Activated B cell treated with CpG ODN at 0.5 μM for 24 hours (primary cell): ENCODE data around the gene DBF4B. TPM values are rescaled to one million over a fixed set of nuclear protein-coding genes. Genes with fewer than 3 reads are reported as not detected.

Source experiments
- ATAC-seq: fragments of 200-7000 bp; cut with Tn5 transposase; one replicate; pipeline ENCODE4 v1.10.0; 2021; ENCODE audit warnings: low read depth, mild to moderate bottlenecking, moderate library complexity
- CTCF ChIA-PET: fragments of 350-600 bp; sonication (Branson Sonifier 250); formaldehyde crosslinking; loops from one replicate; lab custom pipeline; 2021; ENCODE audit warnings: antibody characterized with exemption; lab: Charles Lee
- POLR2A ChIA-PET: fragments of 350-600 bp; sonication (Branson Sonifier 250); formaldehyde crosslinking; loops from one replicate; lab custom pipeline; 2021; ENCODE audit warnings: antibody characterized with exemption; lab: Charles Lee
- DNase-seq: peaks from one replicate; pipeline ENCODE4 v3.0.0; 2022
- H3K27ac Mint-ChIP-seq: one replicate; pipeline ENCODE4 v1.8.0; 2020; ENCODE audit warnings: mixed read lengths
- H3K27me3 Mint-ChIP-seq: one replicate; pipeline ENCODE4 v1.8.0; 2021; ENCODE audit warnings: mixed read lengths
- H3K36me3 Mint-ChIP-seq: one replicate; pipeline ENCODE4 v1.8.0; 2021; ENCODE audit warnings: low read depth, mixed read lengths
- H3K4me1 Mint-ChIP-seq: one replicate; pipeline ENCODE4 v1.8.0; 2021; ENCODE audit warnings: mixed read lengths
- H3K4me3 Mint-ChIP-seq: one replicate; pipeline ENCODE4 v1.8.0; 2020; ENCODE audit warnings: mild to moderate bottlenecking, mixed read lengths
- H3K9me3 Mint-ChIP-seq: one replicate; pipeline ENCODE4 v1.8.0; 2020; ENCODE audit warnings: mixed read lengths
- intact Hi-C: fragments of 100-400 bp; cut with micrococcal nuclease; formaldehyde crosslinking; loops from one replicate; pipeline ENCODE4 v1.15.1; 2024
- total RNA-seq: library from RNA; stranded (reverse); gene quantifications from 2 replicates; pipeline ENCODE4 v1.2.3, GENCODE V29; 2022
- TF ChIP-seq, protein P1 (sequence below): fragments of 200-600 bp; IDR thresholded peaks from one replicate; pipeline ENCODE4 v1.8.0; 2022; ENCODE audit warnings: antibody characterized with exemption, mild to moderate bottlenecking

DBF4B gene
- total RNA-seq, 1 donor from 2014 or later: 13.8 TPM

DNA sequence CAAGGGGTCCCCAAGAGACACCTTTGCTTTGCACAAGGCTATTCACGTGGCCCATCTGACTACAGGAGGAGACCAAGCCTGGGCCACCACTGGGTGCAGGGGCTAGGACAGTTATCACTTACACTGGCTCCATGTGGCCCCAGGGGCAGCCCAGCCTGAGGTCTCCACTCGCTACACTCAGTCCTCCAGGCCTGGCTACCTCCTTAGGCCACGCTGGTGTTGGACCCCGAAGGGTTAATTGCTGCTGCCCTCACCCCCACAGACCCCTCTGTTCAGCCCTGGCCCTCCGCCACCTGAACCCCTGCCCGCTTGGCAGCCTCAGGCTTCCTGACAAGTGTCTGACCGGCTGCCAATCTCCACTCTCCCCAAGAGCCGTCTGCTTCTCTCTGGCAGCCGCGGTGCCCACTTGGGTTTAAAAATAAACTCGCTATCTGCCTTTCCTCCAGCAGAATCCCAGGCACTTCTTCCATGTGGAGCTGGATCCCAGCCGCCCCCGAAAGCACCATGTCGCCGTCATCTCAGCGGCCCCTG lies 78.2 kb downstream of the DBF4B start:
- ChIA-PET CTCF (no interaction called here), POLR2A (no interaction called here)
- ATAC-seq (no peak), DNase-seq (no peak)
- Mint-ChIP-seq H3K36me3 (no peaks in the 10 kb centered on the region), H3K27me3 (peaks cover 4% of the 10 kb centered on the region), H3K4me3 (no peak overlapping the region), H3K9me3 (no peaks in the 10 kb centered on the region), H3K27ac (no peak overlapping the region), H3K4me1 (no peaks in the 10 kb centered on the region)
- intact Hi-C loops: no loop called here
- TF ChIP-seq, protein P1, sequence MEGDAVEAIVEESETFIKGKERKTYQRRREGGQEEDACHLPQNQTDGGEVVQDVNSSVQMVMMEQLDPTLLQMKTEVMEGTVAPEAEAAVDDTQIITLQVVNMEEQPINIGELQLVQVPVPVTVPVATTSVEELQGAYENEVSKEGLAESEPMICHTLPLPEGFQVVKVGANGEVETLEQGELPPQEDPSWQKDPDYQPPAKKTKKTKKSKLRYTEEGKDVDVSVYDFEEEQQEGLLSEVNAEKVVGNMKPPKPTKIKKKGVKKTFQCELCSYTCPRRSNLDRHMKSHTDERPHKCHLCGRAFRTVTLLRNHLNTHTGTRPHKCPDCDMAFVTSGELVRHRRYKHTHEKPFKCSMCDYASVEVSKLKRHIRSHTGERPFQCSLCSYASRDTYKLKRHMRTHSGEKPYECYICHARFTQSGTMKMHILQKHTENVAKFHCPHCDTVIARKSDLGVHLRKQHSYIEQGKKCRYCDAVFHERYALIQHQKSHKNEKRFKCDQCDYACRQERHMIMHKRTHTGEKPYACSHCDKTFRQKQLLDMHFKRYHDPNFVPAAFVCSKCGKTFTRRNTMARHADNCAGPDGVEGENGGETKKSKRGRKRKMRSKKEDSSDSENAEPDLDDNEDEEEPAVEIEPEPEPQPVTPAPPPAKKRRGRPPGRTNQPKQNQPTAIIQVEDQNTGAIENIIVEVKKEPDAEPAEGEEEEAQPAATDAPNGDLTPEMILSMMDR: no peak

DNA sequence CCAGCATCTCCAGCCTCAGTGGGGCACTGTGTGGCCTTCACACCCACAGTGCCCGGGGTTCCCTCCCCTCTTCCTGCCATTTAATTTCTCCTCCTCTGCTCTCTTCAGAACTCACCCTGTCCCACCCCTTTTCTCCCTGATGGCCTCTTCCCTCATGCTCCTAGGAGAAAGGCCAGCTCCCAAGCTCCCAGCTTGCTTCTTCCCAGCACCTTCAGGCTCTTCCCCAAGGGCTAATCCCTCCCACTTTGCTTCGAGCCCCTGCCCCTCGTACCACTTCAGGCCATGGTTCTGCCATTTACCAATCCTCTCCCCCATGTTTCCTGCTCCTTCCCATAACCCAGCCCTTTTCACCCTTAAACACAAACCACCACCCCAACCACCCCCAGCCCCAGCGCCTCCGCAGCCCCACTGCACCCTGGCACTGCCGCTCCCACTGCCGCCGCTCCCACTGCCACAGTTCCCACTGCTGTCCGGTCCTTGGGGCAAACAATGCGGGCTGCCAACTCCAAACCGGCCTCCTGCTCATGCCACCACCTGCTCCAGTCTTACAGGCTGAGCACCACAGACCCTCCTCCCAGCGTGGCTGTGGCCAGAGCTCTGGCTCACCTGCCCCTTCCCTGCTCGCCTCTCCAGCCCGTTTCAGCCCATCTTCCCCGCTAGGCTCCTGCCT lies 78.9 kb downstream of the DBF4B start:
- no peak overlapping the region for H3K4me3 Mint-ChIP-seq
- no peaks in the 10 kb centered on the region for H3K27me3 Mint-ChIP-seq
- no peak overlapping the region for H3K27ac Mint-ChIP-seq
- intact Hi-C loops: no loop called here
- CTCF ChIA-PET: no interaction called here
- H3K36me3 Mint-ChIP-seq: no peaks in the 10 kb centered on the region
- POLR2A ChIA-PET: no interaction called here
- no peaks in the 10 kb centered on the region for H3K9me3 Mint-ChIP-seq
- ATAC-seq: no peak
- no peaks in the 10 kb centered on the region for H3K4me1 Mint-ChIP-seq
- TF ChIP-seq, protein P1: no peak
- no peak for DNase-seq

DNA sequence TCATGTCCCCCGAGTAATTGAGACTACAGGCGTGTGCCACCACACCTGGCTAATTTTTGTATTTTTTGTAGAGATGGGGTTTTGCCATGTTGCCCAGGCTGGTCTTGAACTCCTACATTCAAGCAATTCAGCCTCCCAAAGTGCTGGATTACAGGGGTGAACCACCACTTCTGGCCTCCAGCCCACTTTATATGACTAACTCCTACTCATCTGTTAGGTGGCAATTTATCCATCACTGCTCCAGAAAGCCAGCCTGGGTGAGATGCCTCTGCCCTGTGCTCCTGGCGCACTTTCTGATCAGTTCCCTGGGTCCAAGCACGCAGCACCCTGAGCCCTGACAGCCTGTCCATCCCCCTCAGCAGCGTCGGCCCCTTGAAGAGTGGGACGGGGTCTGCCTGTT lies 79.7 kb downstream of the DBF4B start:
- H3K9me3 Mint-ChIP-seq: no peaks in the 10 kb centered on the region
- no peak overlapping the region for H3K27ac Mint-ChIP-seq
- ATAC-seq: no peak

DNA sequence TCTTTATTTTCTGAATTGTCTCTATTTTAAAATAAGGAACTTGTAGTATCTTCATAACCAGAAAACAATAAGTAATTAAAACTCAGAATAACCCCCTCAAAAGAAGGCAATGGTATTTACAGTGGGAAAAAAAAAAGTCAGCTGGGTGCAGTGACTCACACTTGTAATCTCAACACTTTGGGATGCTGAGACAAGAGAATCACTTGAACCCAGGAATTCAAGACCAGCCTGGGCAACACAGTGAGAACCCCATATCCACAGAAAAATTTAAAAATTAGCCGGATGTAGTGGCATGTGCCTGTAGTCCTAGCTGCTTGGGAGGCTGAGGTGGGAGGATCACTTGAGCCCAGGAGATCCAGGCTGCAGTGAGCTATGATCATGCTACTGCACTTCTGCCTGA lies 83.8 kb downstream of the DBF4B start:
- no peak overlapping the region for H3K27ac Mint-ChIP-seq
- TF ChIP-seq, protein P1: no peak
- intact Hi-C loops: no loop called here
- POLR2A ChIA-PET: no interaction called here
- DNase-seq (no peak), ATAC-seq (no peak)
- H3K4me1 Mint-ChIP-seq: no peaks in the 10 kb centered on the region
- H3K4me3 Mint-ChIP-seq: no peak overlapping the region
- CTCF ChIA-PET: no interaction called here
- no peaks in the 10 kb centered on the region for H3K36me3 Mint-ChIP-seq
- no peaks in the 10 kb centered on the region for H3K9me3 Mint-ChIP-seq
- no peaks in the 10 kb centered on the region for H3K27me3 Mint-ChIP-seq

More for the DNA sequence above, 79.7 kb downstream of the DBF4B start:
- no peak for DNase-seq
- ChIA-PET CTCF (no interaction called here), POLR2A (no interaction called here)
- Mint-ChIP-seq H3K4me3 (no peak overlapping the region), H3K4me1 (no peaks in the 10 kb centered on the region), H3K27me3 (no peaks in the 10 kb centered on the region), H3K36me3 (no peaks in the 10 kb centered on the region)
- intact Hi-C loops: no loop called here
- TF ChIP-seq, protein P1: no peak

DNA sequence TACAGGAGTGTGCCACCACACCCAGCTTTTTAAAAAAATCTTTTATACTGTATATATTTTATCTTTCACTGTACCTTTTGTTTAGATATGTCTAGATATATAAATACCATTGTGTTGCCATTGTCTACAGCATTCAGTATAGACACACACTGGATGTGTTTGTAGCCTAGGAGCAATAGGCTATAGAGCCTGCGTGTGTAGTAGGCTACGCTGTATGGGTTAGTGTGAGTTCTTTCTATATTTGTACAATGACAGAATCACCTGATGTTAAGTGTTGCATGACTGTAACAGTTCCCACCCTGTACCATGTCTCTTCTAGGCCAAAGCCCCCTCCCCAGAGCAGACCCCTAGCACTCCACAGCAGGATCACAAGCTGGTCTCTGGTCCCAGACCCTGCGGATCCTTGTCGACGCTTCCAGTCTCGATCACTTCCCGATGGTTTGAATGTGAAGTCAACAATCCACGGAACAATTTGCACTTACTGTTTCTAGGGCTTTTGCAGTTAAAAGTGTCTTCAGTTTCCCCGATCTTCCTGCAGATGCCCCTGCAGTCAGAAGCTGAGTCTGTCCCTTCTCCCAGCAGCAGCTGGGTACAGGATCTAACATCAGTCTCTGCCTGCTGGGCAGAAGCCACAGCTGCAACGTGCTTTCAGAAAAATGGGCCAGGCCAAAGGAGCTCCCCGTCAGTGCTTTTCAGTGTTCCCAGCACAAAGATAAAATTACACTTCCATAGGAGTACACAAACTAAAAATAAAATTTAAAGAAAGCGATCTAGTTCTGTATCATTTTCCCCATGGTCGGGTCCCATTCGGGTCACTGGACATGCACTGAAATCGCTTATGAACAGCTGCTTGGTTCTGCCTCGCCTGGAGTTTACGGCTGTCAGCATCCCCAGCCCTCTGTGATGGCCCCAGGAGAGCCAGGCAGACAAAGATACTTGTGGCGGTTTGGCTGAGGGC lies 85.7 kb downstream of the DBF4B start:
- DNase-seq: no peak
- Mint-ChIP-seq H3K27me3 (no peaks in the 10 kb centered on the region), H3K4me1 (no peaks in the 10 kb centered on the region), H3K27ac (no peak overlapping the region), H3K9me3 (no peaks in the 10 kb centered on the region), H3K36me3 (no peaks in the 10 kb centered on the region), H3K4me3 (no peak overlapping the region)
- ChIA-PET CTCF (interaction anchor here (1.1 kb wide), 1 partner anchor 14 kb away, joined by 3 read pairs; no protein-coding TSS in a partner anchor), POLR2A (no interaction called here)
- TF ChIP-seq, protein P1: no peak
- ATAC-seq: no peak
- intact Hi-C loops: no loop called here
